HG03558 (cell line): ENCODE measurements around the gene TRPM3.

ENCODE experiments used
- ATAC-seq: cut with Tn5 transposase; IDR thresholded peaks from one replicate; pipeline ENCODE4 v1.9.1; 2021; ENCODE audit warnings: moderate number of reproducible peaks; ENCODE audit not compliant: unreplicated experiment; ENCODE audit errors: extremely low read depth

Gene TRPM3

DNA sequence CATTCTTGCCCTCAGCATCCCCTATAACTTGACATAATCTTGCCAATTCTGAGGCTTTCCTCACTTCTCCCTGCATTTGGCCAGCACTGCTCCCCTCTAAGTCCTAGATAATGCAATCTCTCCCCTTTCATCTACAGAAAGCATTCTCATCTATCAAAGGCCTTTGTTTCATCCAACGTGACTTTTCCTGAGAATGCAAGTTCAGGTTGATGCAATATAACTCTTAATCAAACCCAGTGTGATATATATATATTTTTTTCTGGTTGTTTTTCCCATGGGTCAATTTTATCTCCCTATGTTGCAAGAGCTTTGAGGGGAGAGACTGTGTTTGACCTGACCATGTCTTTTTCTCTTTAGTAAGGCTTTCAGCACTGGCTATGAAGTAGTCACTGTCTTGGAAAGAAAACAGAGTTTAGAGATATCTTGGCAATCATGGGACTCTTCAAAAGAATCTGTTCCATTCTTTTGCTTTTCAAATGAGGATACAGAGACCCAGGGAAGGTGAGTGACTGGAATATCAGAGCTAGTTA lies 268.6 kb downstream of the TRPM3 start:
- ATAC-seq: no peak

DNA sequence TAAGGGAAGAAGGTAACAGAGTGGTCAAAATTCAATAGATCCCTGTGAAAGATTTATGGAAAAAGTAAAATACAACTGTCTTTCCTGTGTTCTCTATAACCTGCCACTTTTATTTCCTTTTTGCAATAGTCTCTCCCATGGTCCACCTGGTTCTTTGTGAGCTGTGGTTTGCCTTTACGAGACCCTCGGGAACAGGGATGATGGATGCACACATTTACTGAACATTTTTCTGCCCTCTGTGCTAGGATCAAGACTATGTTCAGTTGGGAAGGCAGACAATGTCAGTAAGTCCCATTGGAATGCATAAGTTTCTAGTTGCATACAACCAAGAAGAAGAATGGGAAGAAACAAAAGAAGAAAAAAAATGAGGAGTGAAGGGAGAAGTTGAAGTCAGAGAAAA lies 281.2 kb downstream of the TRPM3 start:
- ATAC-seq: no peak

- no peak for ATAC-seq
Measured at GRCh38 chr9:70835323-70835722, 286.1 kb downstream of the TRPM3 start.

DNA sequence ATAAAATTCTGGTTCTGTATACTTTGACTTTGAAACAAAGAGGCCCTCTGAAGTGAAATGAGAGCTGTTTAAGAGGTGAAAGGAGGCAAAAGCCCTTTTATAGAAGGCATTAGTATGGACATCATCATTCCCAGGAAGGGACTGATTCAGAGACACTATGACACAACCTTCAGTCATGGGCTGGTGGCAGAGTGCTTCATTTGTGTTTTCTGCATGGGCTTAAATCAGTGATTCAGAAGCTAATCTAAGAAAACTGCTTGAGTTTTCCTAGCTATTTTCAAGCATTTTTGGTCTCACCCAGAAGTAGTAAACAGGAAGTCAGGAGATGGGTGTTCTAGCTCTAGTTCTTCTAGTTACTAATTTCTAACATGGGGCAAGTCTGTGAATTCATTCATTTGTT lies 288.9 kb downstream of the TRPM3 start:
- no peak for ATAC-seq

DNA sequence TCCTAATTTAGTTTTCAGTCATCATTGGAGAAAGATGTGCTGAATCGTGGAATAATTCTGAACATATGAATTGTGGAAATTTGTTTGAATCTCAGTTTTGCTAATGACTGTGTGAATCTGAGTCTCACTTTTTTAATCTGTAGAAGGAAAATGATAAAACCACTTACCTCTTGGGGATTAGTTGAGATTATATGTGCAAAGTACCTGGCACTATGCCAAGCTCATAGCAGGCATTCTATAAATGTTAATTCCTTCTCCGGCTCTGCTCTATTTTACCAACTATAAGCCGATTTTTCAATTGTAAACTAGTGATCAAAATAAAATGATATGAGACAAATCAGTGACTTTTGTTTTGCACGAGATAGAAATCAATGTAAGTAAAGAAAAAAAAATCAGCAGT lies 290.8 kb downstream of the TRPM3 start:
- no peak for ATAC-seq

GRCh38 chr9:70829591-70830265 lies 291.7 kb downstream of the TRPM3 start:
- ATAC-seq: no peak

- no peak for ATAC-seq
Measured at GRCh38 chr9:70826562-70826961, 294.9 kb downstream of the TRPM3 start.

- no peak for ATAC-seq
Measured at GRCh38 chr9:70823284-70823683, 298.1 kb downstream of the TRPM3 start.

- no peak for ATAC-seq
Measured at GRCh38 chr9:70817311-70817710, 304.1 kb downstream of the TRPM3 start.

GRCh38 chr9:70816891-70817290 lies 304.5 kb downstream of the TRPM3 start:
- no peak for ATAC-seq

DNA sequence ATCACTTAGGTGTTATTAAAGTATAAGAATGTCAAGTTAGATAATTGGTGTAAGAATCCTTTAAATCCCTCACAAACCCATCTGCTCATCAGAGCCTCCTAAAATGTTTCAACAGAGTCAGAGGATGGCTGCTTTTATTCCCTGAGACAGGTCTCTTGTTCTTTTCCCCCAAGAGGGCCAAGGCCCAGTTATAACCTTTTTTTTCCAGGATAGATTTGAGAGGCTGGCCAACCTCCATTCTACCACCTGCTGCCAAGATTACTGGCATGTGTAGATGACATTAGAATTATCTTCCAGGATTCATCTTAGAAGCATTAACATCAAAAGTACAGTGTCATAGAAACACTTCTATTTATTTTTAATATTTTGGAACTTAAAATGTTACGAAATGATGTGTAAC lies 305.1 kb downstream of the TRPM3 start:
- ATAC-seq: no peak

DNA sequence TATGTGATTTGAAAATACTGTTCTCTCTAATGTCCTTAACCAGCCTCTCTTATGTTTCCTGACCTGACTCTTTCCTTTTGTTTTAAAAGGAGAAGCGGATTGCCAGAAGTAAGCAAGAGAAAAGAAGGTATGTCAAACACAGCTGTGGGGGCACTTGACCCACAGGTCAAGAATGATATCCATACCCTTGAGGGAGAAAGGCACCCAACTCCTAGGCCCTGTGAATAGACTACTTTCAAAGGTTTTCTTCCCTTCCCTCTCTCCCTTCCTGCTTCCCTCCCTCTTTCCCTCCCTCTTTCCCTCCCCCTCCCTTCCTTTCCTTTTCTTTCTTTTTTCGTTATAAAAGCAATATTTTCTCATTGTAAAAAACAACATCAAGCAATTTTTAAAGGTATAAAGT lies 306.8 kb downstream of the TRPM3 start:
- no peak for ATAC-seq

DNA sequence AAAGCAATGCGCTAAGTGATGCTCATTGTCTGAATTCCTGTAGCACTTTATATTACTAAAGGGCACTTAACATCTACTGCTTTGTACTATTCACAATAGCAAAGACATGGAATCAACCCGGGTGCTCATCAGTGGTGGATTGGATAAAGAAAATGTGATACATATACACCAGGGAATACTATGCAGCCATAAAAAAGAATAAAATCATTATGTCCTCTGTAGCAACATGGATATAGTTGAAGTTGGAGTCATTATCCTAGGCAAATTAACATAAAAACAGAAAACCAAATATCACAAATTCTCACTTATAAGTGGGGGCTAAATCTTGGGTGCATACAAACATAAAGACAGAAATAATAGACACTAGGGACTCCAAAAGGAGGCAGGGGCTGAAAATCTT lies 308.3 kb downstream of the TRPM3 start:
- no peak for ATAC-seq

- peak; percentile 44 for ATAC-seq
Measured at GRCh38 chr9:70811638-70812037, 309.8 kb downstream of the TRPM3 start.

GRCh38 chr9:70806875-70807274 lies 314.5 kb downstream of the TRPM3 start:
- ATAC-seq: no peak

DNA sequence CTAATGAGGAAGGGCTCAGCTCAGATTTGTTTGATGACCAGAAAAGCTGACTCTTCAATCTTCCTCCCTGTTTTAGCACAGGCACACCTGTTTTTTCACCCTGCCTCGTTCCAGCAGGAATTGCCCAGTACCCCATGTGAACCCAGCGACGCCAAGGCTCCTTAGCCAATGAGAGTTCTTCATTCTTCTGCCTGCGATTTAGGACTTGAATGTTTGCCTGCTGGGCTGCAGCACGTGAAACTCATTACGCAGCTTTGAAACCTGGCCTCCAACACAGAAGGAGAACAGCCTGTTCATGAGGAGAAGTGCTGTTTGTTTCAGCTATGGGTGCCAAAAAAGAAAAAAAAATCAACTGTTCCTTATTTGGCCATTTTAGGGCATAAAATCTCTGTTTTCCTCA lies 315.5 kb downstream of the TRPM3 start:
- ATAC-seq: no peak

DNA sequence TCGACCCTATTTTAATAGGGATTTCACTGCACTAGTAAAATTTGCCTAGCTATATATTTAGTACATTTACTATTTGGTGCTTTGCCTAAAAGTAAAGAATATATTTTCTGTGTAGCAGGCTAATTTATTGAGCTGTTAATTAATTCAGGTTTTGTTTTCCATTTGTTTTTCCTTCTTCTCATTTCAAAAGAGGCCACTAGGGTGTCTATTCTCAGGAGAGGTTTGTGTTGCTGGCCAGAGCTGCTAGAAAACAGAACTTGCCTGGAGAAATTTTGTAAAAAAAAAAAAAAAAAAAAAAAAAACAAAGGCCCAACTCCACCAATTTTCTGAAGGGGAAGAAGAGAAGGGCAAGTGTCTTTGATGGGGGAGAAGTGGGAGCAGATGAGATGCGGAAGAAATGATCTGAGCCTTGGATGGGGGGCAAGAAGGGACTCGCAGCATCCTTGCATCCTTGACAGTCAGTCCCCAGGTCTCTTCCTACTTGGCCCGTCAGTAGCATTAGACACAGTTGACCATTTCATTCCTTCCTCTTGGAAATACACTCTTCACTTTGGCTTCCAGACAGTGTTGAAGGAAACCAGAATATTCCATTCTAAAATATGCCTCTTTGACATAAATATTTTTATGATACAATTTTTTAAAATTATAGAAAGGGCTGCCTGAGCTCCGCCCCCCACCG lies 318.5 kb downstream of the TRPM3 start:
- ATAC-seq: no peak

DNA sequence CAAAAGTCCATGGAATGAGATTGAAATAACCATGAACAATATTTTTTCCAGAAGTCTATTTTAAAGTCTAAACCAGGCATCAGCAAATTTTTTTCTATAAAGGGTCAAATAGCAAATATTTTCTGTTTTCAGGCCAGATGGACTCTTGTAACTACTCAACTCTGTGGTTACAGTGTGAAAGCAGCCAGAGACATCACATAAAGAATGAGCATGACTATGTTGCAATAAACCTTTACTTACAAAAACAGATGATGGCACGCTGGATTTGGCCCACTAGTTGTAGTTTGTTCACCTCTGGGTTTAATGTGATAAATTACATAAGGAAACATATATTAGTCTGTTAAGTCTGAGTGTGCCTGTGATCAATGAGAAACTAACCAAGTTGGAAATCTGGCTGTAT lies 319.2 kb downstream of the TRPM3 start:
- ATAC-seq: no peak

DNA sequence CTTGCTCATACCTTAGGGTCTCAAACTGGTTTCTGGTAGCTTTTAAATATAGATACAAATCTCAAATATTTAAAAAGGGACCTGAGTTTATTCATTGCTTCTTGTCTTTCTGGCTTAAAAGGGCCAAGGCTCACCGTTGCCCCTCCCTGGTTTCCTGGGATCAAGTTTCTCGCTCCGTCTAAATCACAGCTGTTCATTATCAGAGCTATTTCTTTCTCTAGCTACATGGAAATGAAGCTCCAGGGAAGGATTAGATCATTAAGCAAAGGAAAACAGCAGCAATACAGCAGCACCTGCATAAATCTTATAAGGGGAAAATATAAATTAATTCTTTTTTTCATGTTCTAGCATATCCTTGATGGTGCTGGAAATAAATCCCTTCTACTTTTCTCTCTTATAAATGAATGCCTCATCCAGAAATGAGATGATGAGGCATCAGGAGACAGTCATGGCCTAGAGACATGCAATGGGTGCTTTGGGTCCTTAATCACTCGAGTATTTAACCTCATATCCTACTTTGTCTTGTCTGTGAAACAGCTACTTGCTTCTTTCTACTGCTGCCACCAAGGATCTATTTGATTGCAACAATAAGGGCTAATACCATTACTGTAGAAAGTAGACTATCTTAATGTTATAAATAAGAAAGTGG lies 320.1 kb downstream of the TRPM3 start:
- ATAC-seq: no peak

DNA sequence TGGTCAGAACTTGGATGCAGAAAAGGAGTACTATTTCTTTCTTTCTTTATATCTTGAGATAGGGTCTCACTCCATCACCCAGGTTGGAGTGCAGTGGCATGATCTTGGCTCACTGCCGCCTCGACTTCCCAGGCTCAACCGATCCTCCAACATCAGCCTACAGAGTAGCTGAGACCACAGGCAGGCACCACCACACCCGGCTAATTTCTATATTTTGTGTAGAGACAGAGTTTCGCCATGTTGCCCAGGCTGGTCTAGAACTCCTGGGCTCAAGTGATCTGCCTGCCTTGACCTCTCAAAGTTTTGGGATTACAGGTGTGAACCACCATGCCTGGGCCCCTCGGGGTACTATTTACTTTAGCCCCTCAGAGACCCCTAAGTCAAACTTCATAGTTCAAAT lies 323.4 kb downstream of the TRPM3 start:
- ATAC-seq: no peak

GRCh38 chr9:70795841-70796240 lies 325.6 kb downstream of the TRPM3 start:
- no peak for ATAC-seq
